Prostate gland (tissue), 2 donors: ENCODE measurements around the gene CD83.

Experiments
- POLR2AphosphoS5 ChIP-seq: sonication (generic); formaldehyde crosslinking; IDR thresholded peaks from one replicate; pipeline ENCODE4 v1.6.1; 2017; ENCODE audit warnings: antibody characterized with exemption
- TF ChIP-seq, protein P1 (sequence below), 4 experiments: fragments of 200-600 bp in 2 of 4; fragments of 450-650 bp in 2 of 4; sonication (generic) in 2 of 4; IDR thresholded peaks; 1 replicate in 3 of 4; 2 replicates in 1 of 4; pipeline ENCODE4 v1.5.1; 2016 to 2019; ENCODE audit warnings: antibody characterized with exemption in 4 of 4, mild to moderate bottlenecking in 2 of 4, moderate library complexity in 2 of 4

DNA sequence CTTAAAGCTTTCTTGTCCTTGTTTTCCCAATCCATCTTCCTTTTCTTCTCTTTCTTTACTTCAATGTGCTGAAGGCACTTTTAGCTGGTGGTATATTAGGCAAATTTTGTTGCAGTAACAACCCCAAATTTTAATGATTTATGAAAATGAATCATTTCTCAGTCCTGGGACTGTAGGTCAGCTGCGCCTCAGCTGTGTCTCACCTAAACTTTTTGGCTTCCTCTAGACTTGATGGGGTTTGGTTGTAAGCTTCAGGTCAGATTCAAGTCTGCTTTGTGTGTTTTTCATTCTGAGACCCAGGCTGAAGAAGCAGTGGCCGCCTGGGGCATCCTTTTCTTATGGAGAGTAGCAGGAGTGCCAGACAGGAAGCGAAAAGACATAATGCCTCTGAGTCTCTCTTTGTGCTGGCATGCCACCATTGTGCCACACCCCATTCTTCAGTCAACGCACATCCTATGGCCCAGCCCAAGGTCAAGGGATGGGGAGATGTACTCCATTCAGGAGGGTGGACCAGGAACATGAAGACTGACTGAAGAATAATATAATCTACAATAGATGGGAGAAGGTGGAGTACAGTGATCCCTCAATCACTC lies 28.9 kb upstream of the CD83 start:
- no peak for TF ChIP-seq POLR2AphosphoS5
- TF ChIP-seq, protein P1, sequence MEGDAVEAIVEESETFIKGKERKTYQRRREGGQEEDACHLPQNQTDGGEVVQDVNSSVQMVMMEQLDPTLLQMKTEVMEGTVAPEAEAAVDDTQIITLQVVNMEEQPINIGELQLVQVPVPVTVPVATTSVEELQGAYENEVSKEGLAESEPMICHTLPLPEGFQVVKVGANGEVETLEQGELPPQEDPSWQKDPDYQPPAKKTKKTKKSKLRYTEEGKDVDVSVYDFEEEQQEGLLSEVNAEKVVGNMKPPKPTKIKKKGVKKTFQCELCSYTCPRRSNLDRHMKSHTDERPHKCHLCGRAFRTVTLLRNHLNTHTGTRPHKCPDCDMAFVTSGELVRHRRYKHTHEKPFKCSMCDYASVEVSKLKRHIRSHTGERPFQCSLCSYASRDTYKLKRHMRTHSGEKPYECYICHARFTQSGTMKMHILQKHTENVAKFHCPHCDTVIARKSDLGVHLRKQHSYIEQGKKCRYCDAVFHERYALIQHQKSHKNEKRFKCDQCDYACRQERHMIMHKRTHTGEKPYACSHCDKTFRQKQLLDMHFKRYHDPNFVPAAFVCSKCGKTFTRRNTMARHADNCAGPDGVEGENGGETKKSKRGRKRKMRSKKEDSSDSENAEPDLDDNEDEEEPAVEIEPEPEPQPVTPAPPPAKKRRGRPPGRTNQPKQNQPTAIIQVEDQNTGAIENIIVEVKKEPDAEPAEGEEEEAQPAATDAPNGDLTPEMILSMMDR (IDR thresholded peaks at IDR 0.05) = no peak
